K562 (cell line): ENCODE data around the gene CLEC17A. TPM values are rescaled to one million over a fixed set of nuclear protein-coding genes. Genes with fewer than 3 reads are reported as not detected.

Experiments used
- ATAC-seq: fragments of 200-7000 bp; cut with Tn5 transposase; 3 replicates; pipeline ENCODE4 v1.9.1; 2020; ENCODE audit warnings: moderate library complexity
- BruUV-seq: library from RNA; stranded (reverse); fragments of 400-500 nt; replicated peaks from 2 replicates; lab custom pipeline; 2021; lab: Mats Ljungman, UMichigan
- CTCF ChIA-PET: fragments of 300-600 bp; formaldehyde crosslinking; extraction: SDS; loops from one replicate; lab custom pipeline; 2021; ENCODE audit warnings: low intra/inter-chr PET ratio; lab: Yijun Ruan, JAX
- POLR2A ChIA-PET: fragments of 300-600, 350-650 bp; sonication (Branson Sonifier 250); formaldehyde crosslinking; extraction: SDS; loops from one replicate; lab custom pipeline; 2021; ENCODE audit warnings: antibody characterized with exemption, inconsistent platforms; lab: Yijun Ruan, JAX
- DNase-seq, 4 experiments: peaks; one replicate each; pipeline versions ENCODE4 v3.0.0 to v3.0.0-alpha.2; 2011 to 2018; ENCODE audit warnings: low spot score in 3 of 4, mixed read lengths in 3 of 4; ENCODE audit errors: extremely low read depth in 1 of 4
- FAIRE-seq: peaks from 2 replicates; lab custom pipeline; 2011; peaks lifted over from hg19 to GRCh38; lab: Jason Lieb, UNC
- H2AFZ ChIP-seq: 2 replicates; pipeline ENCODE4 v1.6.0; 2011; ENCODE audit warnings: low read depth, low read length, control low read depth, inconsistent platforms
- H3K27ac ChIP-seq: fragments of 200-600 bp; 3 replicates; pipeline ENCODE4 v1.8.0; 2011; ENCODE audit warnings: low read depth, mild to moderate bottlenecking, control low read depth, inconsistent platforms, low read length, moderate library complexity, mixed read lengths; ENCODE audit errors: extremely low read depth
- H3K27me3 ChIP-seq, 2 experiments: fragments of 300-600 bp in 1 of 2; 2 replicates in 1 of 2; 3 replicates in 1 of 2; pipeline versions ENCODE4 v1.6.0 to v1.8.0; 2011; ENCODE audit warnings: inconsistent platforms in 2 of 2, low read length in 2 of 2, mild to moderate bottlenecking in 1 of 2, mixed read lengths in 1 of 2, moderate library complexity in 1 of 2; ENCODE audit not compliant: control insufficient read depth in 2 of 2, insufficient read depth in 2 of 2
- H3K36me3 ChIP-seq: fragments of 300-600 bp; 3 replicates; pipeline ENCODE4 v1.8.0; 2011; ENCODE audit warnings: mild to moderate bottlenecking, low read length, inconsistent platforms; ENCODE audit not compliant: control insufficient read depth, insufficient read depth
- H3K4me1 ChIP-seq, 2 experiments: fragments of 200-600 bp in 1 of 2; replicated peaks in 1 of 2; 2 replicates in 1 of 2; 3 replicates in 1 of 2; pipeline versions ENCODE4 v1.5.1 to v1.8.0; 2011; ENCODE audit warnings: inconsistent platforms in 2 of 2, low read length in 2 of 2, mild to moderate bottlenecking in 1 of 2, mixed read lengths in 1 of 2, moderate library complexity in 1 of 2; ENCODE audit not compliant: control insufficient read depth in 2 of 2, insufficient read depth in 2 of 2
- H3K4me2 ChIP-seq: 2 replicates; pipeline ENCODE4 v1.6.1; 2011; ENCODE audit warnings: low read length, control low read depth, inconsistent platforms, mixed read lengths; ENCODE audit not compliant: insufficient read depth
- H3K4me3 ChIP-seq: fragments of 200-600 bp; sonication (generic), shearing (Covaris generic); 2 replicates; pipeline ENCODE4 v1.5.1; 2016; ENCODE audit warnings: control low read depth, inconsistent platforms
- H3K79me2 ChIP-seq: fragments of 200-600 bp; 3 replicates; pipeline ENCODE4 v1.8.0; 2011; ENCODE audit warnings: low read length, inconsistent platforms; ENCODE audit not compliant: control insufficient read depth, insufficient read depth
- H3K9ac ChIP-seq, 2 experiments: 2 replicates each; pipeline versions ENCODE4 v1.6.0 to v1.6.1; 2011; ENCODE audit warnings: low read depth in 2 of 2, low read length in 2 of 2, control low read depth in 1 of 2, inconsistent platforms in 1 of 2, mild to moderate bottlenecking in 1 of 2, mixed read lengths in 1 of 2; ENCODE audit not compliant: insufficient read depth in 1 of 2
- H3K9me1 ChIP-seq: one replicate; pipeline ENCODE4 v1.6.0; 2011; ENCODE audit warnings: inconsistent platforms, mild to moderate bottlenecking, low read length, moderate library complexity; ENCODE audit not compliant: control insufficient read depth, insufficient read depth
- H3K9me3 ChIP-seq: replicated peaks from 2 replicates; pipeline ENCODE4 v1.5.1; 2011; ENCODE audit warnings: low read depth, low read length, inconsistent platforms; ENCODE audit not compliant: control insufficient read depth, insufficient read depth
- H4K20me1 ChIP-seq: replicated peaks from 2 replicates; pipeline ENCODE4 v1.6.1; 2011; ENCODE audit warnings: low read length, inconsistent platforms, mixed read lengths; ENCODE audit not compliant: control insufficient read depth, insufficient read depth
- CCAR2 ChIP-seq: fragments of 200-400 bp; formaldehyde crosslinking; IDR thresholded peaks from 2 replicates; pipeline ENCODE4 v1.6.1; 2017; ENCODE audit warnings: mild to moderate bottlenecking, low read depth, low read length
- GABPB1 ChIP-seq: sonication (generic); formaldehyde crosslinking; IDR thresholded peaks from 2 replicates; pipeline ENCODE4 v1.8.0; 2022; ENCODE audit warnings: mild to moderate bottlenecking, missing genetic modification reagents
- RBM25 ChIP-seq: fragments of 200-400 bp; formaldehyde crosslinking; IDR thresholded peaks from 2 replicates; pipeline ENCODE4 v1.6.1; 2018; ENCODE audit warnings: low read length, low read depth, moderate library complexity; ENCODE audit not compliant: severe bottlenecking
- WGBS: fragments of 100-300 bp; shearing (Covaris generic); methylation state at CpG from one replicate; pipeline ENCODE4 v1.1.6; 2016; ENCODE audit warnings: low coverage, mixed read lengths; ENCODE audit not compliant: insufficient coverage; ENCODE audit errors: missing lambda C conversion rate; 5-methylcytosine and 5-hydroxymethylcytosine counted together
- in situ Hi-C: fragments of 300-500 bp; cut with MboI; formaldehyde crosslinking; loops from 4 replicates; pipeline ENCODE4 v1.15.0; 2018; ENCODE audit warnings: inconsistent platforms, mixed read lengths
- intact Hi-C: fragments of 100-400 bp; cut with micrococcal nuclease; formaldehyde crosslinking; loops from 2 replicates; pipeline ENCODE4 v1.14.2; 2022
- polyA plus RNA-seq, 8 experiments: library from polyadenylated mRNA; depleted of rRNA in 4 of 8; stranded (reverse) in 5 of 8; unstranded in 3 of 8; fragments of >200 nt; fragmentation: Nextera tagmentation in 2 of 8; fragmentation: Illumina TruSeq in 1 of 8; extraction: Ambion mirVana in 2 of 8; extraction: Trizol in 1 of 8; gene quantifications; 2 replicates each; pipeline versions ENCODE4 v1.2.1 to v1.2.3, GENCODE V29; 2011 to 2014; ENCODE audit warnings: inconsistent platforms in 1 of 8, missing spikeins in 1 of 8
- total RNA-seq, 7 experiments: library from RNA; depleted of rRNA in 6 of 7; stranded (reverse); fragments of >200 nt in 6 of 7; fragmentation: Illumina TruSeq in 2 of 7; extraction: Trizol in 2 of 7; gene quantifications; 2 replicates each; pipeline versions ENCODE4 v1.2.1 to v1.2.3, GENCODE V29; 2011 to 2021; ENCODE audit warnings: low replicate concordance in 1 of 7

Gene CLEC17A
- total and polyA plus RNA-seq, 9 of the 15 experiments (the other 6 are each of a cell fraction or from before 2014, with no cell fraction given): 0.03 TPM; not detected in 8

GRCh38 chr19:14595558-14595957 is 12.7 kb downstream of the CLEC17A start:
- Histone ChIP-seq H3K9ac (no peak overlapping the region), H3K27ac (no peak overlapping the region), H3K79me2 (no peaks in the 10 kb centered on the region), H3K36me3 (no peaks in the 10 kb centered on the region), H3K27me3 (peaks cover 8 to 33% of the 10 kb centered on the region in 2 experiments; a peak in 3 of 5 replicates), H3K4me3 (no peak overlapping the region), H4K20me1 (no peaks in the 10 kb centered on the region), H3K9me1 (no peaks in the 10 kb centered on the region), H3K9me3 (no peaks in the 10 kb centered on the region), H2AFZ (no peak overlapping the region), H3K4me1 (no peaks in the 10 kb centered on the region; a peak in 1 of 5 replicates), H3K4me2 (no peak overlapping the region)
- TF ChIP-seq GABPB1 (CRISPR knock-in tag): no peak
- peak; percentile 70 for FAIRE-seq
- in situ Hi-C loops (no loop called here), intact Hi-C loops (no loop called here)
- 3% methylated on average over 3 of the region's 3 CpGs for WGBS
- ChIA-PET CTCF (no interaction called here), POLR2A (no interaction called here)
- no TSS peak for BruUV-seq
- DNase-seq: no peak
- ATAC-seq: no peak

DNA sequence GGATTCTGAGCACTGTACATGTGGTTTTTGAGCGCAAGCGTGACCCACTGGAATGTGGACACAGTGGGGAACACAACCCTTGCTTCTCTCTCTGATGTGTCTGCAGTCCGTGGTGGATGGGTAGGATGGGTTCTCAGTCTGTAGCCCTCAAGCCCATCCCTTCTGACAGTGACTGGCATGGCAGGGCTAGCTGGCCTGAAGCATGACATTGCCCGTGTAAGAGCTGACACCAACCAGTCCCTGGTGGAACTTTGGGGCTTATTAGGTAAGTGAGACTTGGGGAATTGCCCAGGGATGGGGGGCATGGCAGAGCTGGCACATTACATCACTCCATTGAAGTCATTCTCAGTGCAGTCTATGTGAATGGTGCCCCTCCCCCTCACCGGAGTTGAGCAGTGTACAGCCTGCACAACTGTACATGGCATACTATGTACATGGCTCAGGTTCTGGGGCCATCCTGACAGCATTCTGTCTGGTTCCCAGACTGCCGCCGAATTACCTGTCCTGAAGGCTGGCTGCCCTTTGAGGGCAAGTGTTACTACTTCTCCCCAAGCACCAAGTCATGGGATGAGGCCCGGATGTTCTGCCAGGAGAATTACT is 16.8 kb downstream of the CLEC17A start:
- Histone ChIP-seq H4K20me1 (no peaks in the 10 kb centered on the region), H3K4me3 (no peak overlapping the region), H3K27ac (no peak overlapping the region), H3K4me1 (no peaks in the 10 kb centered on the region; a peak in 1 of 5 replicates), H3K79me2 (no peaks in the 10 kb centered on the region), H2AFZ (no peak overlapping the region), H3K36me3 (no peaks in the 10 kb centered on the region)
- intact Hi-C loops (no loop called here), in situ Hi-C loops (no loop called here)
- 5% methylated on average over 8 of the region's 8 CpGs for WGBS
- ATAC-seq: no peak
- POLR2A ChIA-PET: interaction anchor here (0.7 kb wide), 1 partner anchor 312 kb away, joined by 5 read pairs; no protein-coding TSS in a partner anchor
- TF ChIP-seq CCAR2 (no peak), RBM25 (peak; percentile 51)
- TF ChIP-seq, all 486 proteins: peak for 1
- Histone ChIP-seq H3K4me2 (no peak overlapping the region), H3K27me3 (peaks cover 11 to 24% of the 10 kb centered on the region in 2 experiments), H3K9me3 (no peaks in the 10 kb centered on the region), H3K9ac (no peak overlapping the region), H3K9me1 (no peaks in the 10 kb centered on the region)
- BruUV-seq: no TSS peak
- DNase-seq: no peak
- FAIRE-seq: no peak
- CTCF ChIA-PET: no interaction called here
